Neuronal stem cell (in vitro differentiated cells): ENCODE data around the gene TRAPPC2.

Experiments used
- DNase-seq: peaks from one replicate; pipeline ENCODE4 v3.0.0-alpha.2; 2013; ENCODE audit warnings: low spot score
- H2AFZ ChIP-seq: one replicate; pipeline ENCODE4 v1.6.1; 2013; ENCODE audit warnings: mild to moderate bottlenecking, low read length, inconsistent platforms
- H2AK5ac ChIP-seq: 2 replicates; pipeline ENCODE4 v1.6.1; 2013; ENCODE audit warnings: low read depth, mild to moderate bottlenecking, inconsistent platforms, low read length, moderate library complexity, mixed read lengths
- H2BK120ac ChIP-seq: 2 replicates; pipeline ENCODE4 v1.6.1; 2013; ENCODE audit warnings: low read depth, mild to moderate bottlenecking, inconsistent platforms, low read length, moderate library complexity, mixed read lengths
- H2BK12ac ChIP-seq: one replicate; pipeline ENCODE4 v1.6.1; 2013; ENCODE audit warnings: low read length, inconsistent platforms
- H2BK15ac ChIP-seq: 2 replicates; pipeline ENCODE4 v1.6.1; 2013; ENCODE audit warnings: mild to moderate bottlenecking, low read length, inconsistent platforms, mixed read lengths
- H2BK5ac ChIP-seq: one replicate; pipeline ENCODE4 v1.6.1; 2013; ENCODE audit warnings: inconsistent platforms, mild to moderate bottlenecking, low read length, moderate library complexity
- H3K14ac ChIP-seq: one replicate; pipeline ENCODE4 v1.6.1; 2013; ENCODE audit warnings: low read length, inconsistent platforms
- H3K18ac ChIP-seq: 2 replicates; pipeline ENCODE4 v1.6.1; 2013; ENCODE audit warnings: low read length, inconsistent platforms
- H3K23ac ChIP-seq: 2 replicates; pipeline ENCODE4 v1.6.1; 2013; ENCODE audit warnings: low read depth, mild to moderate bottlenecking, mixed read lengths, low read length, inconsistent platforms; ENCODE audit not compliant: poor library complexity
- H3K27ac ChIP-seq: replicated peaks from 3 replicates; pipeline ENCODE4 v1.5.1; 2013; ENCODE audit warnings: low read length, inconsistent platforms
- H3K27me3 ChIP-seq, 3 experiments: 2 replicates each; pipeline ENCODE4 v1.6.1; 2013; ENCODE audit warnings: low read length in 3 of 3, mild to moderate bottlenecking in 2 of 3, inconsistent platforms in 1 of 3, low read depth in 1 of 3, mixed read lengths in 1 of 3, moderate library complexity in 1 of 3; ENCODE audit not compliant: control insufficient read depth in 3 of 3, insufficient read depth in 3 of 3
- H3K36me3 ChIP-seq, 2 donors: replicated peaks in 1 of 2; 2 replicates each; pipeline ENCODE4 v1.6.1; 2013; ENCODE audit warnings: low read length in 2 of 2; ENCODE audit not compliant: control insufficient read depth in 2 of 2, insufficient read depth in 2 of 2
- H3K4ac ChIP-seq: 2 replicates; pipeline ENCODE4 v1.6.1; 2013; ENCODE audit warnings: inconsistent platforms, mild to moderate bottlenecking, low read length, moderate library complexity
- H3K4me1 ChIP-seq, 2 donors: 1 replicate in 1 of 2; 2 replicates in 1 of 2; pipeline ENCODE4 v1.6.1; 2013; ENCODE audit warnings: low read length in 2 of 2, low read depth in 1 of 2; ENCODE audit not compliant: control insufficient read depth in 2 of 2, insufficient read depth in 1 of 2
- H3K4me2 ChIP-seq: one replicate; pipeline ENCODE4 v1.6.1; 2013; ENCODE audit warnings: mild to moderate bottlenecking, low read length, inconsistent platforms; ENCODE audit not compliant: insufficient read depth, poor library complexity, severe bottlenecking
- H3K4me3 ChIP-seq, 2 donors: 2 replicates each; pipeline ENCODE4 v1.5.1; 2013; ENCODE audit warnings: low read length in 2 of 2, mild to moderate bottlenecking in 2 of 2, inconsistent platforms in 1 of 2, moderate library complexity in 1 of 2
- H3K79me1 ChIP-seq: one replicate; pipeline ENCODE4 v1.6.1; 2013; ENCODE audit warnings: low read depth, mild to moderate bottlenecking, inconsistent platforms, low read length, moderate library complexity
- H3K9ac ChIP-seq: one replicate; pipeline ENCODE4 v1.6.1; 2013; ENCODE audit warnings: mild to moderate bottlenecking, low read depth, low read length, inconsistent platforms; ENCODE audit not compliant: poor library complexity
- H3K9me3 ChIP-seq, 2 donors: replicated peaks in 1 of 2; 2 replicates each; pipeline versions ENCODE3 to v1.6.1; 2013; ENCODE audit warnings: low read length in 2 of 2, mild to moderate bottlenecking in 2 of 2, inconsistent platforms in 1 of 2, low read depth in 1 of 2, mixed read lengths in 1 of 2, moderate library complexity in 1 of 2; ENCODE audit not compliant: control insufficient read depth in 2 of 2, insufficient read depth in 1 of 2
- H4K8ac ChIP-seq: one replicate; pipeline ENCODE4 v1.6.1; 2013; ENCODE audit warnings: low read depth, mild to moderate bottlenecking, inconsistent platforms, low read length, moderate library complexity
- H4K91ac ChIP-seq: one replicate; pipeline ENCODE4 v1.6.1; 2013; ENCODE audit warnings: low read length, low read depth, mild to moderate bottlenecking, inconsistent platforms; ENCODE audit not compliant: poor library complexity
- WGBS, 2 donors: extraction: QIAGEN DNeasy Blood & Tissue Kit; methylation state at CpG; one replicate each; pipeline ENCODE4 v1.1.7; 2013; ENCODE audit warnings: missing lambda C conversion rate in 2 of 2, mixed read lengths in 1 of 2; ENCODE audit not compliant: insufficient read length in 2 of 2, insufficient replicate concordance in 1 of 2; ENCODE audit errors: extremely low coverage in 2 of 2; 5-methylcytosine and 5-hydroxymethylcytosine counted together

TRAPPC2 gene

DNA sequence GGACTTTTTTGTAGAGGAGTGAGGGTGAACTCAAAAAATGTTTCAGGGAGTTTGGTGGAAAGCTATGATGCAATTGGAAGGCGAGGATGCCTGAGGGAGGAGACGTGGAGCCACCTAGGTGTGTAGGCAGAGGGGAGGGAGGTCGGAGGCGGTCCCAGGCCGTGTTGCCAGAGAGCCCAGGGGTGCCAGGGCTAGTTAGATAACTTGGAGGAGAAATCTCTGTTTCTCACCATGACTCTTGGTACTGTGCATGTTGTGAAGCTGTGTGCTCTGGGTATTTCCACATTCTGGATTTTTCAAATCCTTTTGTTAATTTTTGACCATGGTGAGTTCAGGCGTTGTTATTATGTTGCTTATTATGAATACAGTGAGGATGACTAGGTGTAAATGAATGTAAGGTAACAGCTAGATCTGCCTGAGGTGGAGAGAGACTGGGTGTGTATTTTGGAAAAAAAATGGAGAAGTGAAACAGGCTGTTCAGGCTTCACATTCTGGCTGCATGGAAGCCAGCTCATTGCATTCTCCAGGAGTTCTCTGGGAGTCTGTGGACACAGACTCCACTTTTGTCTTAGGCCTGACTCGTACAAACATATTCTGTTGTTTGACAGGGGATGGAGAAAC, 41.0 kb downstream of the TRAPPC2 start:
- no peak overlapping the region for H3K27ac ChIP-seq
- peaks cover 0 to 8% of the 10 kb centered on the region in 2 donors for H3K36me3 ChIP-seq
- H2BK120ac ChIP-seq = no peak overlapping the region
- no peak overlapping the region for H2AFZ ChIP-seq
- H4K8ac ChIP-seq = no peak overlapping the region
- H2BK12ac ChIP-seq = no peak overlapping the region
- H2BK5ac ChIP-seq = no peak overlapping the region
- no CpG with 5 or more reads among the region's 7 CpGs for WGBS, 2 donors
- no peak overlapping the region for H2AK5ac ChIP-seq
- no peaks in the 10 kb centered on the region for H3K79me1 ChIP-seq
- H3K4me3 ChIP-seq = no peak overlapping the region
- no peak overlapping the region for H3K18ac ChIP-seq
- H3K4me1 ChIP-seq = peaks cover 0 to 12% of the 10 kb centered on the region in 2 donors
- no peak overlapping the region for H3K4ac ChIP-seq
- no peak overlapping the region for H3K23ac ChIP-seq
- no peak overlapping the region for H3K14ac ChIP-seq
- no peak overlapping the region for H4K91ac ChIP-seq
- H3K4me2 ChIP-seq = no peak overlapping the region
- H3K9me3 ChIP-seq = no peaks in the 10 kb centered on the region
- no peak overlapping the region for H3K9ac ChIP-seq
- H2BK15ac ChIP-seq = no peak overlapping the region
- H3K27me3 ChIP-seq = peaks cover 0 to under 1% (median 0%) of the 10 kb centered on the region in 3 experiments
- DNase-seq = no peak

DNA sequence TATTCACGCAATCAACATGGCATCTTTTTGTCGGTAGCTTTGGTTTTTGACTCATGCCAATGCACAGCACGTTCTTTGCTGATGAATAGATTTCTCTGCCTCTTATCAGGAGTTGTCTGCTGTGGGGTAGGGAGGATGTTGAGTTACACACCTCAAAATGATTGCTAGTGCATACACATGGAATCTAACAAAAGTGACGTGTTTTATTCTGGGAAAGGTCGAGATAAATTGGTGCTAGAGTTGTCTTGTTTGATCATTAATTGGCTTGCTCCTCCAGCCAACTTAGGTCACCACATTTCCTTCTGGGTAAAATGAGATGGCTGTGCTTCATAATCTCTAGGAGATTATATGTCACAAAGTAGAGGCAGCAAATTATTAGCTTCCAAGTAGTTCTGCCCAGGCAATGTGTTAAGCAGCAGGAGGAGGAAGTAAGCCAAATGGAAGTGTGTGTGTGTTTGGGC, 41.6 kb downstream of the TRAPPC2 start:
- no peak for DNase-seq
- no peak overlapping the region for H4K8ac ChIP-seq
- H3K9ac ChIP-seq = no peak overlapping the region
- no peak overlapping the region for H3K4me2 ChIP-seq
- no peak overlapping the region for H3K23ac ChIP-seq
- H2BK5ac ChIP-seq = no peak overlapping the region
- H4K91ac ChIP-seq = no peak overlapping the region
- H2BK12ac ChIP-seq = no peak overlapping the region
- H2BK120ac ChIP-seq = no peak overlapping the region
- H3K18ac ChIP-seq = no peak overlapping the region
- no peak overlapping the region for H3K27ac ChIP-seq
- no peak overlapping the region for H3K4ac ChIP-seq
- no peak overlapping the region for H3K4me3 ChIP-seq
- peaks cover 0 to 3% of the 10 kb centered on the region in 2 donors for H3K36me3 ChIP-seq
- no peak overlapping the region for H2AK5ac ChIP-seq
- H3K79me1 ChIP-seq = no peaks in the 10 kb centered on the region
- no CpG with 5 or more reads among the region's 5 CpGs for WGBS, 2 donors
- peaks cover 0 to 2% (median 0%) of the 10 kb centered on the region in 3 experiments for H3K27me3 ChIP-seq
- peaks cover 0 to 12% of the 10 kb centered on the region in 2 donors for H3K4me1 ChIP-seq
- no peak overlapping the region for H2AFZ ChIP-seq
- no peaks in the 10 kb centered on the region for H3K9me3 ChIP-seq
- no peak overlapping the region for H2BK15ac ChIP-seq
- H3K14ac ChIP-seq = no peak overlapping the region

DNA sequence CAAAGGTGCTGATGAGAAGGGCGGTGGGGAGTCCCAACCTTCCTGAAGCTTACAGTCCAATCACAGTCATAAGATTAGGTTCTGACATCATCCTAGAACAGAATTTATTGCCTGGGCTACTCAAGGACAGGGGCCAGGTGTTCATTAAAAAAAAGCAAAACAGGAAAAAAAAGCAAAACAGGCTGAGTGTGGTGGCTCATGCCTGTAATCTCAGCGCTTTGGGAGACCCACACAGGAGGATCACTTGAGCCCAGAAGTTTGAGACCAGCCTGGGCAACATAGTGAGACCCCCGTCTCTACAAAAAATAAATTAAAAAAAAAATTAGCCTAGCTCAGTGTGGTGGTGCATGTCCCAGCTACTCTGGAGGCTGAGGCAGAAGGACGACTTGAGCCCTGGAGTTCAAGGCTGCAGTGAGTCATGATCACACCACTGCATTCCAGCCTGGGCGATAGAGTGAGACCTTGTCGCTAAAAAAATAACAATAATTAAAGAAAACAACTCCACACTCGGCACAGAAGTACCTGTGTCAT, 42.5 kb downstream of the TRAPPC2 start:
- Histone ChIP-seq H2AK5ac (no peak overlapping the region), H2BK12ac (no peak overlapping the region), H2AFZ (no peak overlapping the region), H3K14ac (no peak overlapping the region), H3K4me2 (no peak overlapping the region), H3K4me3 (no peak overlapping the region), H3K18ac (no peak overlapping the region), H3K36me3 (no peaks in the 10 kb centered on the region), H3K27ac (no peak overlapping the region), H2BK15ac (no peak overlapping the region), H2BK120ac (no peak overlapping the region), H3K9ac (no peak overlapping the region), H3K79me1 (no peaks in the 10 kb centered on the region), H3K9me3 (no peaks in the 10 kb centered on the region), H3K23ac (no peak overlapping the region), H2BK5ac (no peak overlapping the region), H3K27me3 (peaks cover 0 to 2% (median 0%) of the 10 kb centered on the region in 3 experiments), H3K4me1 (peaks cover 0 to 12% of the 10 kb centered on the region in 2 donors), H3K4ac (no peak overlapping the region), H4K91ac (no peak overlapping the region), H4K8ac (no peak overlapping the region)
- DNase-seq = no peak
- WGBS, 2 donors = no CpG with 5 or more reads among the region's 7 CpGs

DNA sequence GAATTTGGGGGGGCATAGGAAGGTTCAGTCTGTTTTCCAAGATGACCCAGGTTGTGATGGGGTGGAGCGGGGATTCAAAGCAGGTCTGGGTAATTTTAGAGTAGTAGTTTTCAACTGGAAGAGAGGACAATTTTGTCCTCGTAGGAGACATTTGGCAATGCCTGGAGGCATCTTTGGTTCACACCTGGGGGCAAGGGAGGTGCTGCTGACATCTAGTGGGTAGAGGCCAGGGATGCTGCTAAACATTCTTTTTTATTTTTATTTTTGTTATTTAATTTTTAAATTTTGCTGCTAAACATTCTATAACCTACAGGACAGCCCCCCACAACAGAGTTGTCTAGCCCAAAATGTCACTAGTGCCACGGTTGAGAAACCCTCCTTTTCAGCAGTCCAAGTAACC, 43.6 kb downstream of the TRAPPC2 start:
- Histone ChIP-seq H3K9ac (no peak overlapping the region), H3K9me3 (no peaks in the 10 kb centered on the region)

More for the DNA sequence above, 43.6 kb downstream of the TRAPPC2 start:
- DNase-seq = no peak
- no peaks in the 10 kb centered on the region for H3K79me1 ChIP-seq
- H2AFZ ChIP-seq = no peak overlapping the region
- peak overlapping the region in 1 of 2 donors; percentile 85 for H3K4me3 ChIP-seq
- no peak overlapping the region for H3K14ac ChIP-seq
- no peak overlapping the region for H3K18ac ChIP-seq
- H2BK15ac ChIP-seq = no peak overlapping the region
- no peak overlapping the region for H3K4ac ChIP-seq
- no peak overlapping the region for H3K4me2 ChIP-seq
- H3K27ac ChIP-seq = no peak overlapping the region
- no CpG with 5 or more reads among the region's 3 CpGs for WGBS, 2 donors
- H2BK12ac ChIP-seq = no peak overlapping the region
- H4K8ac ChIP-seq = no peak overlapping the region
- H2BK5ac ChIP-seq = no peak overlapping the region
- H4K91ac ChIP-seq = no peak overlapping the region
- no peak overlapping the region for H2AK5ac ChIP-seq
- no peak overlapping the region for H3K23ac ChIP-seq
- H2BK120ac ChIP-seq = no peak overlapping the region
- peaks cover 0 to 2% (median 0%) of the 10 kb centered on the region in 3 experiments for H3K27me3 ChIP-seq
- H3K4me1 ChIP-seq = peaks cover 0 to 12% of the 10 kb centered on the region in 2 donors
- no peaks in the 10 kb centered on the region for H3K36me3 ChIP-seq
